HG03342 (cell line): Measurements from ENCODE around the gene TAMALIN.

Experiments
- ATAC-seq: cut with Tn5 transposase; IDR thresholded peaks from one replicate; pipeline ENCODE4 v1.9.1; 2021; ENCODE audit warnings: mild to moderate bottlenecking, moderate library complexity; ENCODE audit not compliant: unreplicated experiment

TAMALIN gene

DNA sequence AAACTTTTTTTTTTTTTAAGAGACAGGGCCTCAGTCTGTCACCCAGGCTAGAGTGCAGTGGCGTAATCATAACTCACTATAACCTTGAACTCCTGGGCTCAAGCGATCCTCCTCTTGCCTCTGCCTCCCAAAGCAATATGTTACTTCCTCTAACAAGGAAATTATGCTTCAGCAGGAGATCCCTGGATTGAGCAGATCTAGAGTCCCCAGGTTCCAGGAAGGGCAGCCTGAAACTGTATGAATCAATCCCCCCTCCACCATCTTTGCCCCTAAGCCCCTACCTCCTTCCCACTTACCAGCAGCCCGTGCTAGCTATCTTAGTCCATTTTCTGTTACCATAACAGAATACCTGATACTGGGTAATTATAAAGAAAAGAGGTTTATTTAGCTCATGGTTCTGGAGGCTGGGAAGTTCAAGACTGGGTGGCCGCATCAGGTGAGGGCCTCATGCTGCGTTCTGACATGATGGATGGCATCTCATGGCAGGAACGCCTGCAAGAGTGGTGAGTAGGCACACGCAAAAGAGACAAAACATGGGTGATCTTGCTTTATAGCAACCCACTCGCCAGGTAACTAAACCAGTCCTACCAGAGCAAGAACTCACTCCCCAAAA is 5.0 kb downstream of the TAMALIN start:
- ATAC-seq: no peak

DNA sequence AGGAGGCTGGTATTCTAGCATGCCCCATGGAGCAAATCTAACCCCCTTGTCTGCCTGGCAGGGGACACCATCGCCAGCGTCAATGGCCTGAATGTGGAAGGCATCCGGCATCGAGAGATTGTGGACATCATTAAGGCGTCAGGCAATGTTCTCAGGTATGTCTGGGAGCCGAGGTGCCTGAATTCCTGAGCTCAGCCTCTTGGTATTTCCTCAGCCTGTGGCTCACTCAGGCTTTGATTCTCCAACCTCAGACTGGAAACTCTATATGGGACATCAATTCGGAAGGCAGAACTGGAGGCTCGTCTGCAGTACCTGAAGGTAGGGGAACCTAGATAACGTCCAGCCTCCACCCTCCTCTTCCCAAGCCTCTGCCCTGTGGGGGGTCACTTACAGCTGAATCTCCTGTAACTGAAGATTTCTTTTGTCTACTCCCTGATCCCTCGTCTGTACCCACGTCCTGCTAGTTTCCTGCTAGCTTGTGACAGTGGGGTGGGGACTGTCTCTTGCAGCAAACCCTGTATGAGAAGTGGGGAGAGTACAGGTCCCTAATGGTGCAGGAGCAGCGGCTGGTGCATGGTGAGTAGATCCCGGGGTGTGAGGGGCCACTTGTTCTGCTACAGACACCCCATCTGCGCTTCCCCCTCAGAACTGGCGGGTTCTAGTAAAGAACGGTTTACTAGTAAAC is 7.0 kb downstream of the TAMALIN start:
- no peak for ATAC-seq

DNA sequence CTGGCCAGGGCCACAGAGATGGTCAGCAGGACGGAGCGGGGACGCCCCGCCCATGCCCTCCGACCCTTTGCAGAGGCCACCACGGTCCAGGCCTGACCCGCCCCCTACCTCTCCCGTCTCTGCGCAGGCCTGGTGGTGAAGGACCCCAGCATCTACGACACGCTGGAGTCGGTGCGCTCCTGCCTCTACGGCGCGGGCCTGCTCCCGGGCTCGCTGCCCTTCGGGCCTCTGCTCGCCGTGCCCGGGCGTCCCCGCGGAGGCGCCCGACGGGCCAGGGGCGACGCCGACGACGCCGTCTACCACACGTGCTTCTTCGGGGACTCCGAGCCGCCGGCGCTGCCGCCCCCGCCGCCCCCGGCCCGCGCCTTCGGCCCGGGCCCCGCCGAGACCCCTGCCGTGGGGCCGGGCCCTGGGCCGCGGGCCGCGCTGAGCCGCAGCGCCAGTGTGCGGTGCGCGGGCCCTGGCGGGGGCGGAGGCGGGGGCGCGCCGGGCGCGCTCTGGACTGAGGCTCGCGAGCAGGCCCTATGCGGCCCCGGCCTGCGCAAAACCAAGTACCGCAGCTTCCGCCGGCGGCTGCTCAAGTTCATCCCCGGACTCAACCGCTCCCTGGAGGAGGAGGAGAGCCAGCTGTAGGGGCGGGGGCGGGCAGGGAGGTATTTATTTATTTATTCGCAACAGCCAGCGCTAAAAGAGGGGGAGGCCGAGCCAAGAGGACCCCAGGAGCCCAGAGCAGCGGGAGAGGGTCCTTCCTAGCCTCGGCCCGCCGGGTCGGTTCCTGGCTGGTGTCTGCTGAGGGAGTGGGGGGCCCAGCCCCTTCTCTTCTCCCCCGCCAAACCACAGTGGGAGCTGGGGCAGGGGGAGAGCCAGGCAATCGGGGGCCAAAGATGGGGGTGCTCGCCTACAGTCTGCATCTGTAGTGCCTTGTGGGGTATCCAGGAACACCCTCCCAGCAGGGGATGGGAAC is 8.1 kb downstream of the TAMALIN start:
- ATAC-seq: no peak

GRCh38 chr12:52015532-52016041 is 8.8 kb downstream of the TAMALIN start:
- no peak for ATAC-seq

DNA sequence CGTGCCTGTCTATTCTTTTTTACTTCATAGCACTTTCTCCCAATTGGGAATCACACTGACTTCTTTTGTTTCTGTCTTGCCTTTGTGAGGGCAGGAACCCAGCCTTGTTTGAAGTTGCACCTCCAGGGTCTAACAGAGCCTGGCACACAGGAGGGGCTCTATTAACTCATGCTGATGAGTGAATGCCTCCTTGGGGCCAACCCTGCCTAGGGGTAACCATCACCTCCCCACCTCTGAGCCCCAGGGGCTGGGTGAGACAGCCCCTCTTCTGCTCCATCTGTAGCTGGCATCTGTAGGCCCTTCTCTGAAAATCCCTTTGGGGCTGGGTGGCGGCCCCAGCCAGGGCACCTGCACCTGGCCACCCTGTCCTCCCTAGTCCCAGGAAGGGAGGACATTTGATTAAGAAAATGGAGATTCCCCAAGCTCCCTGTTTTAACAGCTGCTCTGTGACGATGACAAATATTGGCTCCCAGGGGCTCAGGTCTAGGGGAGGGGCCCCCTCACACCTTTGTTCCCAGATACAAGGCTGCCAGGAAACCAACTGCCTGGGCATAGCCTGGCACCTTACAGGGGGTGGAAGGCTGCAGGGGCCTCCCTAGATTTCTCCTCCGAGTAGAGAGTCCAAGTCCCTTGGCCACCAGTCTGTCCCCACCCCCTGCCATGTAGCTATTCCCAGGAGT is 11.8 kb downstream of the TAMALIN start:
- ATAC-seq: no peak

- ATAC-seq: no peak
These were observed 12.5 kb downstream of the TAMALIN start for GRCh38 chr12:52019113-52019770.

DNA sequence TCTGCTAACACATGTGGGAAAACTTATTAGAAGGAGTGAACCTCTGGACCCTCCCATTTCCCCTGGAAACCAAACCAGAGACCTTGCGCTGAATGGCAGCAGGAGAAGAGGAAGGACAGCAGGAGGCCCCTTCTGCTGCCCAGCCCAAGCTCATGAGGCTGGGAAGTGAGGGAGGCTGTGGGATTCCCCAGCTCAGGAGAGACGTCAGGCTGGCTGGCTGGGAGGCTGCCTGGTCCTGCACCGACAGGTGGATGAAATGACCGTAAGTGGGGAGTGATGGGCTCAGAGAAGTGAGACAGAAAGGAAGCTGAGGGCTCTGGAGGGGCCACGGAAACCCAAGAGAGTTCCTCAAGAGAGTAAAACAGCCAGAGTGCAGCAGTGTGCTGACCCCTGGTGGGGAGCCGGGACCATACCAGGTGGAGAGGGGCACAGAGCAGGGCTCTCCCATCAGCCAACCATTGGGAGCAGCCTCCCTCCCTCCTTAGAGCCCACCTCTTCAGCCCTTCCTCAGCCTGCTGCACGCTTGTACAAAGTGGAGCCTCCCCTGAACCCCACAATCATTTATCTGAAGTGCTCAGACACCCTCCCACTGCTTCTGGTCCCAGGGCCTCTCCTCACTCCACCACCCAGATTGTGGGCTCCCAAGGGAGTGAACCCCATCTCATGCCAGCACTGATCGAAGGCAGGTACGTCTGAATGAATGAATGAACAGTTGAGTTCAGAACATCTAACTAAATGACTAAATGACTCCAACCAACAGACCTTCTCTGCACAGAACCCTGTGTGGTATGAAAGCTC is 14.0 kb downstream of the TAMALIN start:
- no peak for ATAC-seq

DNA sequence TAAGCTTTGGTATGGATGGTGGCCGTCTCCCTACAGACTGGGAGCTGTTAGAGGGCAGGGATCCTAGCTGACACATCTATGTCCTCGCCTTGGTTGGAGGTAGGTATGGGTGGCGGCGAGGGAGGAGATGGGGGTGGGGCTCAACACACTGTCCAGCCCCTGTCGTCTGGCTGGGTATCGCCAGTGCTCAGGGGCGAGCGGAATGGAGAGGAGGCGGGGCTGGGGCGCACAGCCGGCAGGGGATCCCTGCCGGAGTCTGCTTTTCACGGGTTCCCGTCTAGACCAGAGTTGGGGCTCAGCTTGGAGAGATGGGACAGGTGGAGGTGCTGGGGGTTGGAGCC is 16.1 kb downstream of the TAMALIN start:
- no peak for ATAC-seq

GRCh38 chr12:52023182-52023975 is 16.6 kb downstream of the TAMALIN start:
- ATAC-seq: no peak

GRCh38 chr12:52023976-52024688 is 17.4 kb downstream of the TAMALIN start:
- no peak for ATAC-seq

GRCh38 chr12:52024845-52025230 is 18.1 kb downstream of the TAMALIN start:
- ATAC-seq: no peak

GRCh38 chr12:52026263-52026662 is 19.5 kb downstream of the TAMALIN start:
- no peak for ATAC-seq

DNA sequence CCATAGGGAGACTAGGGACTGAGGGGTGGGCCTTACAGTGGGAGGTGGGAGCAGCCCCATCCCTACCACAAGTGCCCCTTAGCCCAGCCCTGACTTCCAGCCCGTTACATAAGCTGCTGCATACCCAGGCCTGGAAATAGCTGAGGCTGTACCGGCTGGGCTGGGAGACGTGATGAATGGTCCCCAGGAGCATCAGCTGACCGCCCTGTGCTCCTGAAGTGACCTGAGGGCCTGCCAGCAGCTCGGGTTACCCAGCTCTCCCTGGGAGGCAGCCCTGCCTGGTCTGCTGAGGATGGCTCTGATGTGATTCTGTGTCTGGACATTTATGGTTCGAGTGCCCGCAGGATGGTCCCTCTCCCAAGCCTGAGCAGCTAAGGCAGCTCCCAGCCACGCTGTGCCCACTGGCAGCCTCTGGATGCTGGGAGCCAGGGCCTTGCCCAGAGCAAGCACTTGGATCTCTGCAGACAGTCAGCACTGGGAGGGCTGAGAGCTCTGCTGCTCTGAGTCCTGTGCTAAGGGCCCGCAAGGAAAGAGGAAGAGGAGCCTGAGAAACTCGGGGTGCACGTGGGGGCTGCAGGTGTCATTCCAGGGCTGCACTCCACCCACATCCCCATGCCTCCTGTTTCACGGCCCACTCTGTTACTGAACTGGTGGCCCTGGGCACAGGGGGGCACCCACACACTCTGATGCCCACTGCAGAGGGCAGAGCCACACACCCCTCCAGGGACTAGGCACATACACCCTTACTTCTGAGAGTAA is 20.5 kb downstream of the TAMALIN start:
- ATAC-seq: no peak

DNA sequence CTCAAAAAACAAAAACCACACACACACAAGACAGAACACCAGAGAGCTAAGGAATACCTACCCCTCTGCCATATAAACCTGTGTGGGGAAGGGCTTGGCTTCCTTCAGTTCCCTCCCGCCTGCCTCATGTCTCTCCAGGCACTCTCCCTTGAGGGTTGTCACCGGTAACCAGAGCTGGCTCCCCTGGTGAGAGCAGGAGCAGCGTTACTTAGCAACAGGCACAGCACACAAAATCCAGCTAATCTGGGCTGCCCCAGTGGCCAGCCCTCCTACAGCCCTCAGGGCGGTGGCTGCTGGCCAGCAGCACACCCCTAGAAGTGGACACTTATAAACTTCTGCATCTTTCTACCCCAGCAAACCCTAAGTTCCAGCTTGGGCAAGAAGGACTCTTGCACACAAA is 22.9 kb downstream of the TAMALIN start:
- no peak for ATAC-seq

- no peak for ATAC-seq
These were observed 25.7 kb downstream of the TAMALIN start for GRCh38 chr12:52032446-52032803.

DNA sequence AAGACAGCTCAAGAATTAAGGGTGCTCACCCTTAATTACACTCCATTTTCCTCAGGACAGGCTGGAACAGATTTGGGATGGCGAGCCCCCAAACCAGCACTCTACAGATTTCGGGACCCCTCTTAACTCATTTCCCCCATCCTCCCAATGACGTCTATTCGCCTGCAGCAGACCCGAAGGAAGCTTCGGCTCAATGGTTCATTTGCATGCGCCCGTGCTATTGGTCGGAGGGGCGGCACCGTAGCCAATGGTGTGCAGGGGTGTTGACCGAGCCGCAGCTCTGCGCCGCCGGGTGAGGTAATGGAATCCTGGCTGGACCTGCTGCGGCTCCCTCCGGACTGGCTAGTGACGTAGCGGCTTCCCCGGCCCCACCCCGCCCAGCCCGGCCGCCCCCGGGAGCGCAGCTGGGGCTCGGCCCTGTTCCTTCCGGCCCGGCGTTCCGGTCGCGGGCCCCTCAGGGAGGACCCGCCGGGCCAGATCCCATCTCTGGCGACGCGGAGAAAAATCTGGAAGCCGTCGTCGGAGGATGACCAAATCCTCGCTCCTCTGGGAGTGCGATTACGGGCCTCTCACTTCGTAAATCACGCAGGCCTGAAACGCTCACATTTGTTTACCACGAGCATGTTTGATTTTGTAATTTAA is 26.2 kb downstream of the TAMALIN start:
- ATAC-seq: peak; percentile 89

GRCh38 chr12:52033446-52034140 is 26.8 kb downstream of the TAMALIN start:
- ATAC-seq: no peak
